ENCODE measurements around the gene BCR. TPM values are rescaled to one million over a fixed set of nuclear protein-coding genes. Genes with fewer than 3 reads are reported as not detected.

BCR gene
- total and polyA plus RNA-seq, 9 donors: 7.1 to 44.6 (median 35.6) TPM

DNA sequence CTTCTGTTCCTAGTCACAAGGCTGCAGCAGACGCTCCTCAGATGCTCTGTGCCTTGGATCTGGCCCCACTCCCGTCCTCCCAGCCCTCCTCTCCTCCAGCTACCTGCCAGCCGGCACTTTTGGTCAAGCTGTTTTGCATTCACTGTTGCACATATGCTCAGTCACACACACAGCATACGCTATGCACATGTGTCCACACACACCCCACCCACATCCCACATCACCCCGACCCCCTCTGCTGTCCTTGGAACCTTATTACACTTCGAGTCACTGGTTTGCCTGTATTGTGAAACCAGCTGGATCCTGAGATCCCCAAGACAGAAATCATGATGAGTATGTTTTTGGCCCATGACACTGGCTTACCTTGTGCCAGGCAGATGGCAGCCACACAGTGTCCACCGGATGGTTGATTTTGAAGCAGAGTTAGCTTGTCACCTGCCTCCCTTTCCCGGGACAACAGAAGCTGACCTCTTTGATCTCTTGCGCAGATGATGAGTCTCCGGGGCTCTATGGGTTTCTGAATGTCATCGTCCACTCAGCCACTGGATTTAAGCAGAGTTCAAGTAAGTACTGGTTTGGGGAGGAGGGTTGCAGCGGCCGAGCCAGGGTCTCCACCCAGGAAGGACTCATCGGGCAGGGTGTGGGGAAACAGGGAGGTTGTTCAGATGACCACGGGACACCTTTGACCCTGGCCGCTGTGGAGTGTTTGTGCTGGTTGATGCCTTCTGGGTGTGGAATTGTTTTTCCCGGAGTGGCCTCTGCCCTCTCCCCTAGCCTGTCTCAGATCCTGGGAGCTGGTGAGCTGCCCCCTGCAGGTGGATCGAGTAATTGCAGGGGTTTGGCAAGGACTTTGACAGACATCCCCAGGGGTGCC lies 109.8 kb downstream of the BCR start:
- 59 to 62% (median 60%) methylated on average over 18 of the region's 18 CpGs for WGBS, 3 donors
- TF ChIP-seq, protein P1, sequence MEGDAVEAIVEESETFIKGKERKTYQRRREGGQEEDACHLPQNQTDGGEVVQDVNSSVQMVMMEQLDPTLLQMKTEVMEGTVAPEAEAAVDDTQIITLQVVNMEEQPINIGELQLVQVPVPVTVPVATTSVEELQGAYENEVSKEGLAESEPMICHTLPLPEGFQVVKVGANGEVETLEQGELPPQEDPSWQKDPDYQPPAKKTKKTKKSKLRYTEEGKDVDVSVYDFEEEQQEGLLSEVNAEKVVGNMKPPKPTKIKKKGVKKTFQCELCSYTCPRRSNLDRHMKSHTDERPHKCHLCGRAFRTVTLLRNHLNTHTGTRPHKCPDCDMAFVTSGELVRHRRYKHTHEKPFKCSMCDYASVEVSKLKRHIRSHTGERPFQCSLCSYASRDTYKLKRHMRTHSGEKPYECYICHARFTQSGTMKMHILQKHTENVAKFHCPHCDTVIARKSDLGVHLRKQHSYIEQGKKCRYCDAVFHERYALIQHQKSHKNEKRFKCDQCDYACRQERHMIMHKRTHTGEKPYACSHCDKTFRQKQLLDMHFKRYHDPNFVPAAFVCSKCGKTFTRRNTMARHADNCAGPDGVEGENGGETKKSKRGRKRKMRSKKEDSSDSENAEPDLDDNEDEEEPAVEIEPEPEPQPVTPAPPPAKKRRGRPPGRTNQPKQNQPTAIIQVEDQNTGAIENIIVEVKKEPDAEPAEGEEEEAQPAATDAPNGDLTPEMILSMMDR (IDR thresholded peaks at IDR 0.05): peak; percentile 30 to 49 (median 31)
- TF ChIP-seq POLR2A (IDR thresholded peaks at IDR 0.05): no peak
- Histone ChIP-seq H3K27me3 (no peaks in the 10 kb centered on the region), H3K4me1 (ENCODE audit: insufficient read depth) (no peaks in the 10 kb centered on the region), H3K4me3 (no peak overlapping the region), H3K27ac (no peak overlapping the region), H3K9me3 (no peaks in the 10 kb centered on the region), H3K36me3 (no peaks in the 10 kb centered on the region)
- peak in 4 of 5 donors; percentile 38 to 70 (median 54) for DNase-seq
- intact Hi-C loops (cut with DNase I): loop anchor here in 2 of 4 donors (10.0 kb wide), 1 partner anchor 335 kb away; no protein-coding TSS in a partner anchor

DNA sequence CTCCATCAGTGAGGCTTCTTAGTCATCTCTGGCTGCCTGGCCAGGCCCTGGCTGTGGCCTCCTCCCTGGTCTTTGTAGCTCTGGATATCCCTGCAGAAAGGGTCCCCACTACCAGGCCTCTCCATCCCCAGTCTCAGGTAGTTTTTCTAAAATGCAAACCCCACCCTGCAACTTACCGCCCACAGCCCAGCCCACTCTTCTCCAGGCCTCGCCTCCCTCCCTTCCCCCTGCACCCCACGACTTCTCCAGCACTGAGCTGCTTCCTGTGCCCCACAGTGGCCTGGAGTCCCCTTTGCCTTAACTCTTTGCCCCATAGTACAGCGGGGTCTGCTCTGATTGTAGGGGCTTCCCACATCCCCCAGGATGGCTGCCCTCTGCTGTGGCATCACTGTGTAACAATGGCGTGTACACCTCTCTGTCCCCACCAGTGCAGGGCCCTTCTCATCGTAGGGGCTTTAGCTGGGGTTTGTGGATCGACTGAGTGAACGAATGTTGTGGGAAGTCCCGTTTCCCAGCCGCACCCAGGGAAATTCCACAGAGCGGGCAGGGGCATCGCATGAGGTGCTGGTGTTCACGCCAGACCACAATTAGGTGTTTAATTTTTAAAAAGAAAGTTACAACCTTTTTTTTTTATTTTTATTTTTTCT lies 111.6 kb downstream of the BCR start:
- H3K36me3 ChIP-seq: no peaks in the 10 kb centered on the region
- no peaks in the 10 kb centered on the region for H3K4me1 ChIP-seq (ENCODE audit: insufficient read depth)
- H3K4me3 ChIP-seq: no peak overlapping the region
- DNase-seq: no peak
- intact Hi-C loops (cut with DNase I): no loop called here
- no peaks in the 10 kb centered on the region for H3K9me3 ChIP-seq
- H3K27me3 ChIP-seq: no peaks in the 10 kb centered on the region
- WGBS, 3 donors: 90% methylated on average over 13 of the region's 13 CpGs
- H3K27ac ChIP-seq: no peak overlapping the region
- TF ChIP-seq EP300 (IDR thresholded peaks at IDR 0.05): no peak
- TF ChIP-seq, protein P1 (IDR thresholded peaks at IDR 0.05): no peak
- no peak for TF ChIP-seq POLR2A (IDR thresholded peaks at IDR 0.05)

DNA sequence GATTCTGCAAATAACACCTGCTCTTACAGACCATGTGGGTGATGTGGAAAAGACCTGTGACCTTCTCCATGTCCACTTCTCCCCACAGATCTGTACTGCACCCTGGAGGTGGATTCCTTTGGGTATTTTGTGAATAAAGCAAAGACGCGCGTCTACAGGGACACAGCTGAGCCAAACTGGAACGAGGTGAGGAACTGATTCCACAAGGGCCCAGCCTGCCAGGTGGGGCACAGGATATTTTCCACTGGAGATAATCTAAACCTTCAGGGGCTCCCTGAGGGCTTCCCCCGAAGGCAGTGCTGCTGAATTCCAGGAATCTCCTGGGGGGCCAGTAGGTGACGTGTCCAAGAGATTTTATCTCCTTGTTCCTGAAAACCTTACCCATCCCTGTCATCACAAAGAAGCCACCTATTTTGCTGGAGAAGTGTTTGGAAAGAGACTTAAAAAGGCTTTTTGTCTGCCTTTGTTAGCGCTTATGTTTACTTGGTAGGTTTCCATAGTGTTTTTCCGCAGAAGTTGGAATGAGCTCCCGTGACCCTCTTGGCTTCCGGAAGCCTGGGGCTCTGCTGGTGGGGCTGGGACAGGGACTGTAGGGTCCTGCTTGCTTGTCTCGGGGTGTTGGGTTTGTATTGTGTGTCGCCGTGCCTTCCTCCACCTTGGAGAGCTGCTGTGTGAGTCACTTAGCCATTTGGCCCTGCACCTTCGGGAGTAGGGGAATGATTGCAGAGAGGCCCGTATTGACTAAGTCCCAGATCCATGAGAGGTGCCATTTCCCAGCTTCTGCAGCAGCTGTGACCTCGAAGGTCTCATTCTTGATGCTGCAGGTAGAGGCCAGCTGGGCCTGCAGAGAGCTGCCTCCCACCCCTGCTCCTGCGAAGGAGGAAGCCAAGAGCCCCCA lies 112.4 kb downstream of the BCR start:
- Histone ChIP-seq H3K4me1 (ENCODE audit: insufficient read depth) (no peaks in the 10 kb centered on the region), H3K36me3 (no peaks in the 10 kb centered on the region), H3K9me3 (no peaks in the 10 kb centered on the region), H3K27me3 (no peaks in the 10 kb centered on the region), H3K27ac (no peak overlapping the region), H3K4me3 (no peak overlapping the region)
- no peak for TF ChIP-seq POLR2A (IDR thresholded peaks at IDR 0.05)
- no peak for TF ChIP-seq EP300 (IDR thresholded peaks at IDR 0.05)
- TF ChIP-seq, protein P1 (IDR thresholded peaks at IDR 0.05): no peak
- intact Hi-C loops (cut with DNase I): no loop called here
- WGBS, 3 donors: 76 to 81% (median 80%) methylated on average over 17 of the region's 17 CpGs
- DNase-seq: no peak

GRCh38 chr22:23293720-23294119 lies 113.4 kb downstream of the BCR start:
- Histone ChIP-seq H3K27ac (no peak overlapping the region), H3K9me3 (no peaks in the 10 kb centered on the region), H3K4me3 (no peak overlapping the region), H3K36me3 (no peaks in the 10 kb centered on the region), H3K4me1 (ENCODE audit: insufficient read depth) (no peaks in the 10 kb centered on the region), H3K27me3 (no peaks in the 10 kb centered on the region)
- WGBS, 3 donors: 86 to 91% (median 90%) methylated on average over 14 of the region's 14 CpGs
- no peak for TF ChIP-seq EP300 (IDR thresholded peaks at IDR 0.05)
- TF ChIP-seq POLR2A (IDR thresholded peaks at IDR 0.05): no peak
- TF ChIP-seq, protein P1 (IDR thresholded peaks at IDR 0.05): no peak
- DNase-seq: no peak
- intact Hi-C loops (cut with DNase I): no loop called here
